ENCODE measurements around the gene DDX23. TPM values are rescaled to one million over a fixed set of nuclear protein-coding genes. Genes with fewer than 3 reads are reported as not detected.

Gene DDX23
- total RNA-seq = 100 to 1,000 TPM in 1 of 2 donors, 10 to 100 TPM in 1; 98.5 to 108 TPM
- 61.8 TPM for polyA plus RNA-seq (2013, experiment 1 of 2)
- 61.8 TPM for polyA plus RNA-seq (2013, experiment 2 of 2)
- long read RNA-seq, experiment 1, partial matches to known transcripts = 29 of 40 reads
- long read RNA-seq, experiment 1, other reads (novel, unspliced or antisense) = 10 of 40 reads
- long read RNA-seq, experiment 2, transcript DDX23-201 (17 exons, 3,248 nt) = major isoform, 46 of 72 reads
- long read RNA-seq, experiment 2, partial matches to known transcripts = 17 of 72 reads
- long read RNA-seq, experiment 2, other reads (novel, unspliced or antisense) = 9 of 72 reads
- long read RNA-seq, experiment 3, transcript DDX23-201 (17 exons, 3,248 nt) = major isoform, 153 of 221 reads
- long read RNA-seq, experiment 3, partial matches to known transcripts = 39 of 221 reads
- long read RNA-seq, experiment 3, other reads (novel, unspliced or antisense) = 29 of 221 reads
- long read RNA-seq, experiment 4, transcript DDX23-201 (17 exons, 3,248 nt) = major isoform, 6 of 24 reads
- long read RNA-seq, experiment 4, partial matches to known transcripts = 17 of 24 reads
- long read RNA-seq, experiment 4, other reads (novel, unspliced or antisense) = 1 of 24 reads

DNA sequence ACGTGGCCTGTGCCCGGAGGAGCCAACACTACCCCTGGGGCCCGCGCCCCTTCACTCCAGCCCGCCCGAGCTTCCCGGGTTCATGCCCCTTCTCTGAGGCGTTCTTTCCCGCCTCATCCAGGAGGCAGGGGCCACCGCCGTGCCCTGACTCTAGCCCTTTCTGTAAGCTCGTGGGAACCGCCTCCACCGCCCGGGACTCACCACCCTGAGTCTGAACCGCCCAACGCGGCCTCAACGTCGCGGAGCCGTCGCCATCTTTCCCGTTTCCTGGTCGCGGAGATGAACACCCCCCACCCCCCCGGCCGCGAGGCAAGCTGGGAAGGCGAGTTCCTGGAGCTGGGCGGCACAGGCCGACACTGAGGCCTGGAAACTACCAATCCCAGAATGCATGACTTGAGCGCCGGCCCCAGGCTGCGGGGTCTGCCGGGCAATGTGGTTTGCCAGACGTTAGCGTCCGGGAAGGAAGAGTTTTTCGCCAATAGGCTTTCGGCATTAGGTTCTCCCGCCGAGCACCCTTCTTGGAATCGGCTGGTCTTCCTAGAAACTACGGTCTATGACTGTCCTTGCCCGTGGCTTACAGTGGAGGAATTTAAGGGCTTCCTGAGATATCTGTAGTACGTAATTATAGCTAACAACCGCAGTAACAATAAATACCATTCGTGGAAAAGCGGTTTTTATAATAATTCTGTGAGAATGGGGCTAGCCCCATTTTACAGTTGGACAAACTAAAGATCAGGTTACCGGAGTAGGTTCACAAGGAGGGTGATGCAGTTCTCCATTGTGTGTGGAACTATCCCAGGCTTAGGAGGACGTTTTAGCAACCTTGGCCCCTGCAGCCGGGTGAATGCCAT, at the start of gene DDX23:
DDX23 (minus strand) TSS at position 281 of the 851 bp plus-strand sequence. CDS start 6,381 bp downstream, outside the sequence.
- Histone ChIP-seq H3K4me1 (ENCODE audit: control insufficient read depth, insufficient read depth, low read length) (no peaks in the 10 kb centered on the region), H3K27me3 (ENCODE audit: control insufficient read depth, insufficient read depth, low read length, poor library complexity, severe bottlenecking) (no peaks in the 10 kb centered on the region), H3K27ac (ENCODE audit: low read depth, low read length) (peak within 1 kb of the TSS; percentile 71), H3K36me3 (ENCODE audit: control insufficient read depth, insufficient read depth, low read length) (peaks cover 16% of the 10 kb centered on the region), H3K9ac (ENCODE audit: extremely low read depth, low read length, poor library complexity, severe bottlenecking) (peak within 1 kb of the TSS; percentile 94), H3K9me3 (ENCODE audit: control insufficient read depth, low read length) (no peaks in the 10 kb centered on the region), H3K4me3 (ENCODE audit: low read length) (peak within 1 kb of the TSS; percentile 96)
- no peaks in the 10 kb centered on the region for H3K9me3 Mint-ChIP-seq
- no peaks in the 10 kb centered on the region for H3K27me3 Mint-ChIP-seq (ENCODE audit: insufficient read depth)
- TF ChIP-seq, protein P1, sequence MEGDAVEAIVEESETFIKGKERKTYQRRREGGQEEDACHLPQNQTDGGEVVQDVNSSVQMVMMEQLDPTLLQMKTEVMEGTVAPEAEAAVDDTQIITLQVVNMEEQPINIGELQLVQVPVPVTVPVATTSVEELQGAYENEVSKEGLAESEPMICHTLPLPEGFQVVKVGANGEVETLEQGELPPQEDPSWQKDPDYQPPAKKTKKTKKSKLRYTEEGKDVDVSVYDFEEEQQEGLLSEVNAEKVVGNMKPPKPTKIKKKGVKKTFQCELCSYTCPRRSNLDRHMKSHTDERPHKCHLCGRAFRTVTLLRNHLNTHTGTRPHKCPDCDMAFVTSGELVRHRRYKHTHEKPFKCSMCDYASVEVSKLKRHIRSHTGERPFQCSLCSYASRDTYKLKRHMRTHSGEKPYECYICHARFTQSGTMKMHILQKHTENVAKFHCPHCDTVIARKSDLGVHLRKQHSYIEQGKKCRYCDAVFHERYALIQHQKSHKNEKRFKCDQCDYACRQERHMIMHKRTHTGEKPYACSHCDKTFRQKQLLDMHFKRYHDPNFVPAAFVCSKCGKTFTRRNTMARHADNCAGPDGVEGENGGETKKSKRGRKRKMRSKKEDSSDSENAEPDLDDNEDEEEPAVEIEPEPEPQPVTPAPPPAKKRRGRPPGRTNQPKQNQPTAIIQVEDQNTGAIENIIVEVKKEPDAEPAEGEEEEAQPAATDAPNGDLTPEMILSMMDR (conservative IDR thresholded peaks at IDR 0.05) = no peak
- H3K4me3 Mint-ChIP-seq = peak within 1 kb of the TSS; percentile 94
- H3K27ac Mint-ChIP-seq = peak within 1 kb of the TSS; percentile 97
- peaks cover 14% of the 10 kb centered on the region for H3K4me1 Mint-ChIP-seq
- 1 to 4% methylated on average over 14 to 51 of the region's 53 CpGs for WGBS, 2 experiments (ENCODE audit: insufficient coverage in 1 of 2, insufficient read length in 1 of 2)
- peaks cover 14% of the 10 kb centered on the region for H3K36me3 Mint-ChIP-seq (ENCODE audit: low read depth)
- DNase-seq = peak; percentile 99

DNA sequence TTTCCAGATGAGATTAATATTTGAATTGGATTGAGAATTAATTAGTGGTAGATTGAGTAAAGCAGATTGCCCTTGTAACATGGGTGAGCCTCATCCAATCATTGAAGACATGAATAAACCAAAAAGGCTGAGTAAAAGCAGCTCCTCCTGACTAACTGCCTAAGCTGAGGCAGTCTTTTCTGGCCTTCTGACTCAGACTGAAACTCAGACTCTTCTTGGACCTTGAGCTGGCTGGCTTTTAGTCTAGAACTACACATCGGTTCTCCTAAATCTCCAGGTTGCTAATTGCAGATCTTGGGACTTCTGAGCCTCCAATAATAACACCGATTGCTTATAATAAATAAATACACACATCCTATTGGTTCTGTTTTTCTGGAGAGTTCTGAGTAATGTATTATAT, 49.3 kb upstream of the DDX23 start:
- Histone ChIP-seq H3K9ac (ENCODE audit: extremely low read depth, low read length, poor library complexity, severe bottlenecking) (no peak overlapping the region), H3K4me3 (ENCODE audit: low read length) (no peak overlapping the region), H3K9me3 (ENCODE audit: control insufficient read depth, low read length) (no peaks in the 10 kb centered on the region), H3K27ac (ENCODE audit: low read depth, low read length) (no peak overlapping the region), H3K36me3 (ENCODE audit: control insufficient read depth, insufficient read depth, low read length) (no peaks in the 10 kb centered on the region), H3K27me3 (ENCODE audit: control insufficient read depth, insufficient read depth, low read length, poor library complexity, severe bottlenecking) (no peaks in the 10 kb centered on the region), H3K4me1 (ENCODE audit: control insufficient read depth, insufficient read depth, low read length) (no peaks in the 10 kb centered on the region)
- no peaks in the 10 kb centered on the region for H3K36me3 Mint-ChIP-seq (ENCODE audit: low read depth)
- no peak for DNase-seq
- H3K27me3 Mint-ChIP-seq (ENCODE audit: insufficient read depth) = peaks cover 38% of the 10 kb centered on the region
- peaks cover 3% of the 10 kb centered on the region for H3K4me1 Mint-ChIP-seq
- no peak overlapping the region for H3K4me3 Mint-ChIP-seq
- H3K9me3 Mint-ChIP-seq = no peaks in the 10 kb centered on the region
- no peak overlapping the region for H3K27ac Mint-ChIP-seq
- 83 to 96% methylated on average over 1 of the region's 2 CpGs for WGBS, 2 experiments (ENCODE audit: insufficient coverage in 1 of 2, insufficient read length in 1 of 2)
- TF ChIP-seq, protein P1 (conservative IDR thresholded peaks at IDR 0.05) = no peak

DNA sequence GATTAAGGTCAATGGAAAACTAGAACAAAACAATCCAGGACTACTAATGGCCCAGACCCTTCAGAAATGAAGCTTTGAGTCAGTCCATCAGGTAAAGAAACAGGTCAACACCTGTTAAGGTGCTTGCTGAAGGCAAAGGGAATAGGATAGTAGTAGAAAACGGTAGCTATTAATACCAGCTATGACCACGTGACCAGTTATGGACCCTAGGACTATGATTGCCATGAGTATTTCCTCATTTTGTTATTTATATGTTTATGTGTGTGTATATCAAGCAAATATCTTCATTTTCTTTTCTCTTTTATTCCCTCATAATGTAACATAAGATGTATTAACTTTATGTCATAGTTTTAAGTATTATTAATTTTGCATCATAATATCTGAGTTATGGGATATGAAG, 47.7 kb upstream of the DDX23 start:
- Histone ChIP-seq H3K27ac (ENCODE audit: low read depth, low read length) (no peak overlapping the region), H3K4me1 (ENCODE audit: control insufficient read depth, insufficient read depth, low read length) (no peaks in the 10 kb centered on the region), H3K4me3 (ENCODE audit: low read length) (no peak overlapping the region), H3K36me3 (ENCODE audit: control insufficient read depth, insufficient read depth, low read length) (no peaks in the 10 kb centered on the region), H3K27me3 (ENCODE audit: control insufficient read depth, insufficient read depth, low read length, poor library complexity, severe bottlenecking) (no peaks in the 10 kb centered on the region), H3K9me3 (ENCODE audit: control insufficient read depth, low read length) (no peaks in the 10 kb centered on the region), H3K9ac (ENCODE audit: extremely low read depth, low read length, poor library complexity, severe bottlenecking) (no peak overlapping the region)
- Mint-ChIP-seq H3K4me3 (no peak overlapping the region), H3K27me3 (ENCODE audit: insufficient read depth) (peaks cover 24% of the 10 kb centered on the region), H3K4me1 (peaks cover 3% of the 10 kb centered on the region), H3K27ac (no peak overlapping the region), H3K36me3 (ENCODE audit: low read depth) (no peaks in the 10 kb centered on the region), H3K9me3 (no peaks in the 10 kb centered on the region)
- no peak for DNase-seq
- WGBS, 2 experiments (ENCODE audit: insufficient coverage in 1 of 2, insufficient read length in 1 of 2) = 78 to 80% methylated on average over 1 to 2 of the region's 2 CpGs
- TF ChIP-seq, protein P1 (conservative IDR thresholded peaks at IDR 0.05) = no peak

Data from endodermal cell (in vitro differentiated cells).